HG03571 (cell line): ENCODE data around the gene HLA-DOA.

Experiments
- ATAC-seq: cut with Tn5 transposase; IDR thresholded peaks from one replicate; pipeline ENCODE4 v1.9.1; 2021; ENCODE audit not compliant: unreplicated experiment

The HLA-DOA gene

DNA sequence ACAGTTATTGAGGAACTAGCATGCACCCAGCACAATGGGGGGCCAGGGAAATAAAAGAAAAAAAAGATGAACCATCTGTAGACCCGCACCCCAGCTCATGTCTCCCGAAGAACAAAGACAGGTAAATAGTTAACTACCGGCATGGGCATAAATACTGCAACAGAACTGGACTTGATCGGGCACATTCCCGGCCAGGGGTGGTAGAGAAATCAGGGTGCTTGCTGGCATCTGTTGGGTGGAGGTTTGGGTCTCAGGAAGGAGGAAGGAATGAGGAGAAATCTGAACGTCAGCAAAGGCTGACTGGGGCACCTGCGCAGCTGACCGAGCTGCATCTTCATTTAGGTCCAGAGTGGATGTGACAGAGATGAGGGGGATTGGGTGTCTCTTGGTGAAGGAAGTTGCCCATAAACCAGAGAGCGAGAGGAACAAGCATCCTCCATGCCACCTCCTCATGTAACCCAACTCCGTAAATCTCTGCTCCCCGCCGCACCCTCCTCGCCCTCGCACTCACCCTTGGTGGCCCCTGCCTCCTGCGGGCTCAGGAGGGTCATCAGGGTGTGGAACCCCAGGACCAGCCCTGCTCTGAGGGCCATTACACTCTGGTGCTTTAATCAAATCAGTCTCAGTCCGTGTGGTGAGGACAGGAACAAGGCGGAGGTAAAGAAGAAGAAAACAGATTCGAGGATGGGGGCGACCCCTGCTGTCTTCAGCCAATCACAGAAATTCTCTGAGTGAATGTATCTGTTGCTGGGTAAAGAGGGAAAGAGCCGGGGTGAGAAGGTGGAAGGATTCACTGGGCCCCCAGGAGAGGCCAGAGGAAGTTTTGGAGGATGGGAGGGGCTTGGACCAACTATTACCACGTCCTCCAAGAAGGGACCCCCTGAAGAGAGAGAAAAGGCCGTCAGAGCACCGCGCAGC is at the start of gene HLA-DOA:
HLA-DOA (minus strand) TSS at position 648 of the 918 bp plus-strand sequence.
- ATAC-seq: peak; percentile 73

GRCh38 chr6:33057222-33058150 is 48.1 kb upstream of the HLA-DOA start:
- ATAC-seq: no peak

DNA sequence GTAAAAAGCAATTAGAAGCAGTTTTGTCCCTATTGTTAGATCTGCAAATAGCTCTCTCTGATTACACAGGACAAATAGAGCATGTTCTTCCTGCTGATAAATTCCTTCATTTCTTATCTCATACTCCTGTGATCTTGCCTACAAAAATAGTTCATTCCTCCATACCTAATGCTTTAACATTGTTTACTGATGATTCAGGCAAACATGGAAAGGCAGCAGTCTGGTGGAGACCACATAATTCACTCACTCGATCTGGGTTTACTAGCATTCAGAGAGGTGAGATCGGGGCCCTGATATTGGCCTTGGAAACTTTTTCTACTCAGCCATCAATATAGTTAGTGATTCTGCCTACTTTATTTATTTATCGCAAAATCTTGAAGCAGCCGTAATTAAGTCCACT is 43.8 kb upstream of the HLA-DOA start:
- ATAC-seq: no peak

- ATAC-seq: no peak
Measured at GRCh38 chr6:33052627-33053026, 43.2 kb upstream of the HLA-DOA start.

- no peak for ATAC-seq
Measured at GRCh38 chr6:33050014-33050810, 40.8 kb upstream of the HLA-DOA start.

GRCh38 chr6:33049323-33050013 is 40.1 kb upstream of the HLA-DOA start:
- ATAC-seq: no peak

DNA sequence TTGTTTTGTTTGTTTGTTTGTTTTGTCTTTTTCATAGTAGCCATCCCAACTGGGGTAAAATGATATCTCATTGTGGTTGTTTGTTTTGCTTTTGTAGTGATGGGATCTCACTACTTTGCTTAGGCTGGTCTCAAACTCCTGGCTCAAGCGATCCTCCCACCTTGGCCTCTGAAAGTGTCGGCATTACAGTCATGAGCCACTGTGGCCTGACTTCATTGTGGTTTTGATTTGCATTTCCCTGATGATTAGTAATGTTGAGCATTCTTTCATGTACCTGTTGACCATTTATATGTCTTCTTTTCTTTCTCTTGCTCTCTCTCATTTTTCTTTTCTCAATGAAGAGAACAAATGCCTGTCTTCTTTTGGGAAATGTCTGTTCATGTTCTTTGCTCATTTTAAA is 30.8 kb upstream of the HLA-DOA start:
- ATAC-seq: no peak

- no peak for ATAC-seq
Measured at GRCh38 chr6:33036535-33036934, 27.1 kb upstream of the HLA-DOA start.

- ATAC-seq: no peak
Measured at GRCh38 chr6:33034554-33034953, 25.2 kb upstream of the HLA-DOA start.

DNA sequence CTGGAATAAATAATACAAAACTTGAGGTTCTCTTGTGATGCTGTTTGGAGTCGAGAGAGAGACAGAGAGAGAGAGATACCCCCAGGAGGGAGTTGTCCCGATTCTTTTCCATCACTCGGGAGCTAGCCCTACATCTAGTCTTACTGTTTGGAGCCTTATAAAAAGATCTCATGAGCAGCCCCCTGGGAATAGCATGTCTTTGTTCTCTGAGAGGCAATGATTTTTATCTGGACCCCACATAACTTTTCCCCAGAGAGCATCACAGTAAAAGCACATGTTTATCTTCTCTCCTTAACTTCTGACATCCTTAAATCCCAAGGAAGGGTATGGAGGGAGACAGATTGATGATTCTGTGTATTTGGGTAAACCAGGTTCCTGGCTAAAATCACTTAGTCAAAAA is 20.9 kb upstream of the HLA-DOA start:
- no peak for ATAC-seq

DNA sequence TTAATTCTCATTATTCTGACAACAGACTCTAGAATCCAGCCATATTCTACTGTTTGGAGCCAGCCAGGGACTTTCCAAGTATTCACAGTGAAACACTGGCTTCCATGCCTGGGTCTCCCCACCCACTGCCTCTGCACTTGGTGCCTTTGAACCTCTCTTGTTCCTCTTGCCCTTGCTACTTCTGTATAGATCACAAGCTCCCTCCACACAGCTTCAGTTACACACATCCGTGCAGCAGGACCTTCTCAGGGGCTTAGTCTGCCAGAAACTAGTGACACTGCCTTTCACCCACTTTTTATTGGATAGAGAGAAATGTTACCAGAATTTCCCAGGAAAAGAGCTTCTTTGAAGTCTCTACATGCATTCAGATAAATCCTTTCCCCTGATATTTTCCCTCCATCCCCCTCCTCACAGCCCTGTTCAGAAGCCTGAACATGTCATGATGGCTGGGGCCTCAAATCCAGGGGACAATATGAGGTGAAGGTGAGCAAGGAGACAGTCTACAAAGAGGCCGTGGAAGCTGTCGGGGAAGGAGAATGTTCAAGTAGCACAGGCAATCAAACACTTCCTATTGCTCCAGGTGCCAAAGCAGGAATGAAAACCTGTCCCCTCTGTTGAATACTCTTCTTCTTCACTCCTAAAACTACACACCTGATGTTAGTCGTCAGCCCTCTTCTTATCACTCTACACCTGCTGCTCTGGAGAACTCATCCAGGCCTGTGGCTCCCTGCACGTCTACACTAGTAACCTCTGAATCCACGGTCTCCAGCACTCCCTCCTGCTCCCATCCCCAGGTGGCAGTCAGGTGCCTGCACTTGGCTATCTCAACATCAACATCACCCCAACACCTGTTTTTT is 20.2 kb upstream of the HLA-DOA start:
- peak; percentile 55 for ATAC-seq

GRCh38 chr6:33028220-33028849 is 18.9 kb upstream of the HLA-DOA start:
- no peak for ATAC-seq

- no peak for ATAC-seq
Measured at GRCh38 chr6:33024521-33024920, 15.1 kb upstream of the HLA-DOA start.

DNA sequence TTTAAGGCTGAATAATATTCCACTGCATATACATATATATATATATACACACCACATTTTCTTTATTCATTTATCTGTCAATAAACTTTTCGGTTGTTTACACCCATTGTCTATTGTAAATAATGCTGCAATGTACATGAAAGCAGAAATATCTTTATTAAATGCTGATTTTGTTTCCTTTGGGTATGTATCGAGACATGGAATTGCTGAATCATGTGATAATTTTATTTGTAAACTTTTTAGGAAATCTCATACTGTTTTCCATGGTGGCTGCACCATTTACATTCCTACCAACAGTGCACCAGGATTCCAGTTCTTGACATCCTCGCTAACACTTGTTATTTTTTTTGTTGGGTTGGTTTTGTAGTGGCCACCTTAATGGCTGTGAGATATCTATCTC is 14.1 kb upstream of the HLA-DOA start:
- no peak for ATAC-seq

DNA sequence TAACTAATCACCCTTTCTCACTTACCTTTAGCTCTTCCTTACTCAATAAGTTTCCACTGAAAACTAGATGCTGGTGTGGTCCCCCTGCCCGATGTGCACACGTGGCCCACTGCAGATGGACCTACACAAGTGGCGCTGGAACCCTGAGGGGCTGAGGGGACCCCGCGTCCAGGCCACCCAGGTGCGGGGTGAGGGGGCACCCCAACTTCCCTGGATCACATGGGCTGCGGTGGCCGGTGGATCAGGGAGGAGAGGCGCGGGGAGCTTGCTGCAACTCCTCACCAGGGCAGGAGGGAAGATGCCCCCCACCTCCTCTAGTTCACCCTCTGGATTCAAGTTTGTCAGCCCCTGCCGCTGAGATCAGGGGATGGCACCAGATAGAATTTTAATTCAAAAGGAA is 12.5 kb upstream of the HLA-DOA start:
- no peak for ATAC-seq

- no peak for ATAC-seq
Measured at GRCh38 chr6:33019372-33019771, 10.0 kb upstream of the HLA-DOA start.

GRCh38 chr6:33018904-33019303 is 9.5 kb upstream of the HLA-DOA start:
- ATAC-seq: peak; percentile 45

GRCh38 chr6:33018418-33018817 is 9.0 kb upstream of the HLA-DOA start:
- no peak for ATAC-seq
